Mesothelial cell of epicardium (in vitro differentiated cells): ENCODE data around the gene SPDYE17. TPM values are rescaled to one million over a fixed set of nuclear protein-coding genes. Genes with fewer than 3 reads are reported as not detected.
"Not testable (repeated sequence)": the region's sequence is repeated elsewhere in the genome, so short reads cannot be mapped to it uniquely, and the experiment has no call there.

Experiments used
- DNase-seq, 2 experiments: peaks; one replicate each; pipeline ENCODE4 v3.0.0; 2021; ENCODE audit warnings: low spot score in 2 of 2; ENCODE audit not compliant: unreplicated experiment in 2 of 2
- H3K27ac Mint-ChIP-seq: 2 replicates; pipeline ENCODE4 v1.8.0; 2021; ENCODE audit warnings: mixed read lengths
- H3K27me3 Mint-ChIP-seq: 2 replicates; pipeline ENCODE4 v1.8.0; 2021; ENCODE audit warnings: low read depth, mixed read lengths
- H3K36me3 Mint-ChIP-seq: 2 replicates; pipeline ENCODE4 v1.8.0; 2021; ENCODE audit warnings: mixed read lengths
- H3K4me1 Mint-ChIP-seq: 2 replicates; pipeline ENCODE4 v1.8.0; 2021; ENCODE audit warnings: mixed read lengths
- H3K4me3 Mint-ChIP-seq: 2 replicates; pipeline ENCODE4 v1.8.0; 2021; ENCODE audit warnings: mild to moderate bottlenecking, moderate library complexity, mixed read lengths
- H3K9me3 Mint-ChIP-seq: 2 replicates; pipeline ENCODE4 v1.8.0; 2021; ENCODE audit warnings: mixed read lengths
- total RNA-seq: library from RNA; stranded (reverse); gene quantifications from 3 replicates; pipeline ENCODE4 v1.2.1, GENCODE V29; 2021

Gene SPDYE17
- not detected in 3 replicates for total RNA-seq

- DNase-seq, H3K4me1 Mint-ChIP-seq, H3K9me3 Mint-ChIP-seq, H3K27ac Mint-ChIP-seq, H3K36me3 Mint-ChIP-seq, H3K4me3 Mint-ChIP-seq, H3K27me3 Mint-ChIP-seq: not testable (repeated sequence)
These were observed at the start of gene SPDYE17 for GRCh38 chr7:77032261-77032660. SPDYE17 (minus strand) TSS chr7:77032361; CDS start chr7:77030570, 1,791 bp downstream.

GRCh38 chr7:77080236-77080635 lies 48.1 kb upstream of the SPDYE17 start:
- not testable (repeated sequence) for H3K9me3 Mint-ChIP-seq, H3K4me3 Mint-ChIP-seq, DNase-seq, H3K4me1 Mint-ChIP-seq, H3K27ac Mint-ChIP-seq, H3K36me3 Mint-ChIP-seq, H3K27me3 Mint-ChIP-seq

- H3K4me1 Mint-ChIP-seq, DNase-seq, H3K36me3 Mint-ChIP-seq, H3K9me3 Mint-ChIP-seq, H3K4me3 Mint-ChIP-seq, H3K27ac Mint-ChIP-seq, H3K27me3 Mint-ChIP-seq: not testable (repeated sequence)
These were observed 47.5 kb upstream of the SPDYE17 start for GRCh38 chr7:77079624-77080023.

DNA sequence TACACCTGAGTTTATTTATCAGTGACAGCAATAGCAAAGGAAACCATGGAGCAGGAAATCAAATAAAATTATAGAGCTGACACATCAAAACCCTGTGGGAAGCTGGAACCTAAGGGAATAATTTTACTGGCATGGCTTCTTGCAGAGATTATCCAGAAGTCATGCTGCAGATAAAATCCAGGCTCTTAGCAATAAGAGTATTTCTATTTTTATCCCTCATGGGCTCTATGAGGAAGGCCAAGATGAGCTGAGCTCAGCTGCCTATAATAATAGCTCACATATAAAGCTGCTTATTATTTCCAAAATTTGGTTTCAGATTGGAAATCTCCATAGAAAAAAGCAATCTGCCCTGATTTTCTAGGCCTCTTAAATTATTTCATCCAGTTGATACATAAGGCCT lies 47.0 kb upstream of the SPDYE17 start:
- H3K4me3 Mint-ChIP-seq, H3K4me1 Mint-ChIP-seq, H3K27me3 Mint-ChIP-seq, H3K9me3 Mint-ChIP-seq, DNase-seq, H3K27ac Mint-ChIP-seq: not testable (repeated sequence)
- H3K36me3 Mint-ChIP-seq = peaks cover 13% of the 10 kb centered on the region

- peaks cover 14% of the 10 kb centered on the region for H3K36me3 Mint-ChIP-seq
- H3K27me3 Mint-ChIP-seq, H3K27ac Mint-ChIP-seq, H3K4me1 Mint-ChIP-seq, DNase-seq, H3K9me3 Mint-ChIP-seq, H3K4me3 Mint-ChIP-seq: not testable (repeated sequence)
These were observed 44.9 kb upstream of the SPDYE17 start for GRCh38 chr7:77077060-77077459.

DNA sequence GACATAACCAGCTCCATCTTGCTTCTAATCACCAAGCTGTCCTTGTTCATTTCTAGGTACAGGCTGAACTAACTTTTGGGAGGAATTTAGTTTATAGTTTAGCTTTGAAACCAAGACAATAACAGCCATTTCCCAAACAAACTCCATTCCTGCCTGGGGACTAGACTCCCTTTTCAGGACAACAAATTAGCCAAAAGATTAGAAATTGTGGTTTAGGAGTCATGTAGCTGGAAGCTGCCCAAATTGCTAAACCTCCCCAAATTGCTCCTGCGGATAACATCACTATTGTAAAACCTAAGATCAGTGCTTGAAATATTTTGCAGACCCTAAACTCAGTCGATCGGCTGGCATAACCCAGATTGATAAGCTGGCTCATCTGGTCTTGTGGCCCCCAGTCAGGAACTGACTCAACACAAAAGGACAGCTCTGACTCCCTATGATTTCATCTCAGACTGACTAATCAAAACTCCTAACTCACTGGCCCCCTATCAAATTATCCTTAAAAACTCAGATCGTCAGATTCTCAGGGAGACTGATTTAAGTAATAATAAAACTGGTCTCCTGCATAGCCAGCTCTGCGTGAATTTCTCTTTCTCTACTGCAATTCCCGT lies 42.7 kb upstream of the SPDYE17 start:
- not testable (repeated sequence) for H3K27me3 Mint-ChIP-seq, H3K27ac Mint-ChIP-seq, H3K4me3 Mint-ChIP-seq, H3K4me1 Mint-ChIP-seq, DNase-seq
- H3K9me3 Mint-ChIP-seq = peaks cover 20% of the 10 kb centered on the region
- H3K36me3 Mint-ChIP-seq = peaks cover 28% of the 10 kb centered on the region

DNA sequence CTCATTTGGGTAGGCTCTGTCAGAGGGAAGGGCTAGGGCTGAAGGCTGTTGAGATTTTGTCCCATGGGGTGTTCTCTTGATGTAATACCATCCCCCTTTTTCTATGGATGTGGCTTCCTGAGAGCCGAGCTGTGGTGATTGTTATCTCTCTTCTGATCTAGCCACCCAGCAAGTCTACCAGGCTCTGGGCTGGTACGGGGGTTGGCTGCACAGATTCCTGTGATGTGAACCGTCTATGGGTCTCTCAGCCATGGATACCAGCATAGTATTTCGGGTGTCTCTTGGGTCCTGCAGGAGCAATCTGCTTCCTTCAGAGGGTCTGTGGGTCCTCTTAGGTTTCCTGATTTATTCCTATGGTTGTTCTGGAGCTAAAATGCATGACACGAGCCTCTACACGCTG lies 38.9 kb upstream of the SPDYE17 start:
- peaks cover 43% of the 10 kb centered on the region for H3K36me3 Mint-ChIP-seq
- peaks cover 43% of the 10 kb centered on the region for H3K9me3 Mint-ChIP-seq
- not testable (repeated sequence) for DNase-seq, H3K4me1 Mint-ChIP-seq, H3K4me3 Mint-ChIP-seq, H3K27me3 Mint-ChIP-seq, H3K27ac Mint-ChIP-seq

GRCh38 chr7:77065869-77066268 lies 33.7 kb upstream of the SPDYE17 start:
- not testable (repeated sequence) for H3K4me3 Mint-ChIP-seq, H3K27me3 Mint-ChIP-seq, H3K27ac Mint-ChIP-seq, DNase-seq, H3K4me1 Mint-ChIP-seq
- H3K36me3 Mint-ChIP-seq = peaks cover 29% of the 10 kb centered on the region
- peaks cover 32% of the 10 kb centered on the region for H3K9me3 Mint-ChIP-seq

DNA sequence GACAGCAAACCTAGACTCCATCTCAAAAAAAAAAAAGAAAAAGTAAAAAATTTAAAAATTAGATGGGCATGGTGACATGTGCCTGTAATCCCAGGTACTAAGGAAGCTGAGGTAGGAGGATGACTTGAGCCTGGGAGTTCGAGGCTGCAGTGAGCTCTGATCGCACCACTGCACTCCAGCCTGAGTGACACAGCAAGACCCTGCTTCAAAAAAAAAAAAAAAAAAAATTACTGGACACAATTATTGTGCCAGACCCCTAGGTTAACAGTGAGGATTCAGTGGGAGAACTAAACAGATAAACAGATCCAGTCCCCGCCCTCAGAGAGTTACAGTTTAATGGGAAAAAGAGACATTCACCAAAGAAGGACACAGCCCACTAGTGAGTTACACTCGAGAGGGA lies 31.6 kb upstream of the SPDYE17 start:
- DNase-seq, H3K4me1 Mint-ChIP-seq: not testable (repeated sequence)
- peaks cover 19% of the 10 kb centered on the region for H3K9me3 Mint-ChIP-seq

DNA sequence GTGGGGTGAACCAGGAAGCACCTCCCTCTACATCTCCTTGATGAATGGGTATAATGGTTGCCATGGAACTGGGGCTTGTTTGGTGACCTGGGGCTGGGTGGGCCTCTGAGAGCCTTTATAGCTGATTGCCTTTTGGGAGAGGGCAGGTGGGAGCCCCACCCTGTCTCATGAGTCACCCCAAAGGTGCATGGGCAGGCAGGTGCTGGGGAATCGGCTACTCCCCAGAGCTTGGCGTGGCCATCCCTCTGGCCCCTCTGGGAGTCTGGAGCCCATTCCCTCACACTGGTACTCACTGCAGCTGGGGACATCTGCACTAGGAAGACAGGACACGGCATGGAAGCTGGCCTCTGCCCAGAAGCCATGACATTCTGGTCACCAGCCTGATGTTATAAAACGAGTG lies 30.4 kb upstream of the SPDYE17 start, which contains the start of gene SPDYE18:
TSS of gene SPDYE18 (minus strand) at position 2 of the 400 bp plus-strand sequence. CDS start 2,046 bp downstream, outside the sequence.
- H3K27me3 Mint-ChIP-seq, DNase-seq, H3K4me3 Mint-ChIP-seq, H3K9me3 Mint-ChIP-seq, H3K4me1 Mint-ChIP-seq, H3K27ac Mint-ChIP-seq, H3K36me3 Mint-ChIP-seq: not testable (repeated sequence)

More for the DNA sequence above, 31.6 kb upstream of the SPDYE17 start:
- not testable (repeated sequence) for H3K27ac Mint-ChIP-seq, H3K27me3 Mint-ChIP-seq, H3K4me3 Mint-ChIP-seq
- H3K36me3 Mint-ChIP-seq = peaks cover 13% of the 10 kb centered on the region

- DNase-seq, H3K4me1 Mint-ChIP-seq, H3K36me3 Mint-ChIP-seq, H3K27me3 Mint-ChIP-seq, H3K27ac Mint-ChIP-seq, H3K9me3 Mint-ChIP-seq, H3K4me3 Mint-ChIP-seq: not testable (repeated sequence)
These were observed 5.8 kb downstream of the SPDYE17 start for GRCh38 chr7:77026349-77026748.

DNA sequence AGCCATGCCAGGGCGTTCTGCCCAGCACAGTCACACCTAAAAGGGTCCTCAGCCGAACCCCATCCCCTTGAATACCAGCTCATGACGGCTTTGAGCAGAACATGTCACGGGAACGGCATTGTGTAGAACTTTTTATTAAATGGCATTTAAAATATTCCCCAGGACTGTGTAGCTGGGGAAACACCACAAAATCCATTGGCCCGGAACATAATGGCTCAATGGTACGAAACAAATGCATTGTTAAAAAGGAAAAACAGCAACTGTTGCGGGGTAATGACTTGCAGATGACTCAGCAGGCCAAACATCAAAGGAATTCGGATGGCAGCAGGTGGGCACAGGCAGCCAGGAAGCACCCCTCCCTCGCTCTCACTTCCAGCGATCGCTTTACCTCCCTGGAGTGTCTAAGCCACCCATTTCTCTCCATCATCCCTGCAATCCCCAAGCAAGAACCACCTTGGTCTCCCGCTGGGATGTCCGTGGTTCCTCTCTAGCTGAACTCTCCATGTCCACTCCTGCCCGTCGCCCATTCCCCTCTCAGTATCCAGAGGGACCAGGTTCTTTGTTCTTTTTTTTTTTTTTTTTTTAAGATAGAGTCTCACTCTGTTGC lies 22.0 kb downstream of the SPDYE17 start:
- not testable (repeated sequence) for H3K4me1 Mint-ChIP-seq, DNase-seq, H3K27me3 Mint-ChIP-seq, H3K4me3 Mint-ChIP-seq, H3K9me3 Mint-ChIP-seq, H3K27ac Mint-ChIP-seq, H3K36me3 Mint-ChIP-seq

- H3K36me3 Mint-ChIP-seq, H3K9me3 Mint-ChIP-seq, H3K27ac Mint-ChIP-seq, H3K4me3 Mint-ChIP-seq, DNase-seq, H3K27me3 Mint-ChIP-seq, H3K4me1 Mint-ChIP-seq: not testable (repeated sequence)
These were observed 24.2 kb downstream of the SPDYE17 start for GRCh38 chr7:77008000-77008399.

DNA sequence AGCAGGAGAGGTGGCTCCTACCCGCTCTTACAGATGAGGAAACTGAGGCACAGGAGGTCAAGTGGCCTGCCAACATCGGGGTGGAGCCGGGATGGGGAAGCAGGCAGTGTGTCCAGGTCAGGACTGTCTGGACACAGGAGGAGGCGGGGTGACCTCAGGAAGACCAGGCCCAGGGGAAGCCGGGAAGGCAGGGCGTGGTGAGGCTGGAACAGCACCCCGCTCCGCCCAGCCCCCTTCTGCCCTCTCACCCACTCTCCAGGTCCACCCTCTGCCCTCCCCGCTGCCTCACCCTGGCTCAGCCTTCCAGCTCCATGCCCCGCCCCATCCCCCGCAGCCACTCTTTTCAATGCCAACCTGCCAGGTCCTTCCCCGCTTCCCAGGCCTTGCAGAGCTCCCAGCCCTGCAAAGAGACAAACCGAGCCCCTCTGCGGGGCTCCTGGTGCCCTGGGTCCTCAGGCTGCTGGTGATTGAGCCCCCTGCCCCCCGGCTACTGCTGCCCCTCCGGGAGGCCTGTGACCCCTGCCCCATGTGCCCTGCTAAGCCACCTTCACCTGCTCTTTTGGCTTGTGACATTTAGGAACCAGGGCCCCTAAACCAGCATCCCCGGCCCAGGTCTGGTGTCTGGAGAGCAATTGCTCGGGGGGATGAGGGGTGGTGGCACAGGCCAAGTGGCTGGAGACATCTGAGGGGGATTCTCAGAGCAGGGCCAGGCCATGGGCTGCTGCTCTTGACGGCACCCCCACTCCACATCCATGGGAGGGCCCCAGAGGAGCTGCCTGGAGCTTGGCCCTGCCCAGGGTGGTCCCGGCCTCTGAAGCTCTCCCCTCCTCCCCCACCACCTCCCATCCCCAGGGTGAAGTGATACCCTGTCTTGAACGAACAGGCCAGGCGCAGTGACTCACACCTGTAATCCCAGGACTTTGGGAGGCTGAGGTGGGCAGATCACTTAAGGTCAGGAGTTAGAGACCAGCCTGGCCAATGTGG lies 25.7 kb downstream of the SPDYE17 start:
- not testable (repeated sequence) for H3K9me3 Mint-ChIP-seq, H3K27me3 Mint-ChIP-seq, H3K27ac Mint-ChIP-seq, DNase-seq, H3K4me1 Mint-ChIP-seq, H3K4me3 Mint-ChIP-seq, H3K36me3 Mint-ChIP-seq
